NCI-H1092 treated with DMSO at 0.1 percent for 48 hours (cell line): ENCODE data around the gene KLHL2.
"Not testable (repeated sequence)": the region's sequence is repeated elsewhere in the genome, so short reads cannot be mapped to it uniquely, and the experiment has no call there.

Source experiments
- DNase-seq: peaks from one replicate; lab custom pipeline; 2025; lab: John Stamatoyannopoulos, UW

KLHL2 gene

DNA sequence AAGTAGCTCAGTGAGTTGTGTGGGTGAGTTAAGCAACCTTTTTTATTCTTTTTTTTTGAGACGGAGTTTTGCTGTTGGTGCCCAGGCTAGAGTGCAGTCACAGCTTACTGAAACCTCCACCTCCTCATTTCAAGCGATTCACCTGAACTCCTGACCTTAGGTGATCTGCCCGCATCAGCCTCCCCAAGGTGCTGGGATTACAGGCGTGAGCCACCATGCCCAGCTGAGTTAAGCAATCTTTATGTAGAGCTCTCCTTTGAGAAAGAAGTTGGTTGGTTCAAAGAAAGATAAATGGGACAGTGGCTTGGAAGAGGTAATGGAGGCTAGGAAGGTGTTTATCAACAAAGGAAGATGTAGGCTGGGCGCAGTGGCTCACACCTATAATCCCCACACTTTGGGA, 123.3 kb downstream of the KLHL2 start:
- no peak for DNase-seq

DNA sequence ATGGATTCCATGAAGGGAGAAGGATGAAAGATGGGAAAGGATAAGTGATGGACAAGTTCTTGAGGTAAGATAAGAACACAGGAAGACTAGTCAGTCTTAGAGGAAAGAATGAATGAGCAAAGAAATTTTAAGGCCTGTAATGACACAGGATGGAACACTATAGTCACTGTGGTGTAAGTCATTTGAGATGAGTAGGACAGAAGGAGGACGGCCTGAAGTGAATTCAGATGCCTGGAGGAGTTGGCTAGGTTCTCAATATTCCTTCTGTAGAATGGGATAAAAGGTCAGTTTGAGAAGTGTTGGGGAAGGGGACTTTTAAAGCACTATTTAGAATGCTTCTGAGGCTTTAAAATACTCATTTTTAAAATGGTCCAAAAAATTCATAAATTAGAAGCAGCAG, 124.0 kb downstream of the KLHL2 start:
- no peak for DNase-seq

DNA sequence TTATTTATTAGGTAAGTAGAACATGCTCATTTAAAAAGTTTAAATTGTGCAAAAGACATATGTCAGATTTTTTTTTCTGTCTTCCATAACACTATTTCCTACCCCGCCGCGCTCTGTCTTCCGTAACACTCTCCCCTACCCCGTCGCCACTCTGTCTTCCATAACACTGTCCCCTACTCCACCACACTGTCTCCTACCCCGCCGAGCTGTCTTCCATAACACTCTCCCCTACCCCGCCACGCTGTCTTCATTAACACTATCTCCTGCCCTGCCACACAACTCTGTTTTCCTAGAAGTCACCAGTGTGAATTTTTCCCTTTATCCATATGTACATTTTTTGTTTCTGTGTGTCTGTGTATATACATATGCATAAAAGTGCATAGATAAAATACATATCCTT, 124.5 kb downstream of the KLHL2 start:
- DNase-seq = no peak

DNA sequence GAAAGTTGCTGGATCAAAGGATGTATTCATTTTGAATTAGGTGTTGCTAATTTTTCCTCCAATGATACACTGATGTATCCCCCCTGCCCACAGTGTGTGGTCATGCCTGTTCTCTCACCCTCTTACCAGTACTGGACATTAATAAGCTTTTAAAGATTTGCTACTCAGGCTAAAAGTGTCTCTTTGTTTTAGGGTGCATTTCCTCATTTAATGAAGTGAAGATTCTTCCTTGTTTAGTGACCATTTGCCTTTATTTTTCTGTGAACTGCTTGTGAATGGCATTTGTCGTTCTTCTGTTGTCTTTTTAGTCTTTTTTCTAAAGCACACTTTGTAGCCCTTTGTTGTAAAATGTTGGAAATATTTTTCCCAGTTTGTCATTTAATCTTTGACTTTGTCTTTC, 125.1 kb downstream of the KLHL2 start:
- no peak for DNase-seq

DNA sequence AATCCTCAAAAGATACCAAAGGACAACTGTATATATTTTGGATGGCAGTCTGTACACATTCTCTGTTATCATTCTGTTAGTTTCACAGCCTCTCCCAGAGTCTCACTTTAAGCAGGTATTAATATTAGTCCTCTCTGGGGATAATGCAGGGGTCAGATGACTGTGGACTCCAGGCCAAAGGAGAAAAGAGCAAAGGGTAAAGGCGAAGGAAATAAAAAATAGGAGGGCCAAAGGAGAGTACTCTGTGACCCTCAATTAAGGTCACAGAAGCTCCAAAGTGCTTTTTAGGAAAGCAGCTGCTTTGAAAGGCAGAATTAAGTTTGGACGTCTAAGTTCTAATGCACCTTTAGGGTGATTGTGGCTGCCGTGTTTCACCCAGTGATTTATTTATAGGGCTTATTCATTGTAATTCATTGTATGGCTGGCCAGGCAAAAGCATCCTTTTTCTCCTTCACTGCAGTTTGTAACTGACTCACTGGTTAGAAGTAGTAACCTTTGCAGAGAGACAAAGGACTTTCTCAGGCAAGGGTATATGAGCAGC, 127.9 kb downstream of the KLHL2 start:
- no peak for DNase-seq

DNA sequence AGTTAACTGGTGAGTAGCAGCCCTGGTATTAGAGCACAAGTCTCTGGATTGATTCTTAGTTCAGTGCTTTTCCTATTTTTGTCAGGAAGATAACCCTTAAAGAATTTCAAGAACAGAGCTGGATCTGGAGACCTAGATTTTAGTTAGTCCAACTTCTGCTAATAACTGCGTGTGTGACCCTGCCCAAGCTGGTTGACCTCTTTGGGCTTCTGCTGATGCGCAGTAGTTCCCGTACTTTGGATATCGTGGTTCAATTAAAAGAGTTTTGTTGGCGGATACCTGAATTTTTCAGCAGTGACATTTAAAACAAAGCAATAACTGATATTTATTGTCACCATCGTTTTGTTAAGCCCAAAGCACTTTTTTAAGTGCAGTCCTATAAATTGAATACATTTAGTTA, 129.4 kb downstream of the KLHL2 start:
- DNase-seq = no peak

DNA sequence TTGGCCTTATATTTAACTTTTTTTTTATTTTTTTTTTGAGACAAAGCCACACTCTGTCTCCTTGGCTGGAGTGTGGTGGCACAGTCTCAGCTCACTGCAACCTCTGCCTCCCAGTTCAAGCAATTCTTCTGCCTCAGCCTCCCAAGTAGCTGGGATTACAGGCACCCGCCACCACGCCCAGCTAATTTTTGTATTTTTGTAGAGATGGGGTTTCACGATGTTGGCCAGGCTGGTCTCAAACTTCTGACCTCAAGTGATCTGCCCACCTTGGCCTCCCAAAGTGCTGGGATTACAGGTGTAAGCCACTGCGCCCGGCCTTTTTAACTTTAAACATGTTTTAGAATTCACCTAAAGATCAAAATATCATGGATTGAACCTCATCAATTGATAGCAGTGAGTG, 135.0 kb downstream of the KLHL2 start:
- DNase-seq = not testable (repeated sequence)

DNA sequence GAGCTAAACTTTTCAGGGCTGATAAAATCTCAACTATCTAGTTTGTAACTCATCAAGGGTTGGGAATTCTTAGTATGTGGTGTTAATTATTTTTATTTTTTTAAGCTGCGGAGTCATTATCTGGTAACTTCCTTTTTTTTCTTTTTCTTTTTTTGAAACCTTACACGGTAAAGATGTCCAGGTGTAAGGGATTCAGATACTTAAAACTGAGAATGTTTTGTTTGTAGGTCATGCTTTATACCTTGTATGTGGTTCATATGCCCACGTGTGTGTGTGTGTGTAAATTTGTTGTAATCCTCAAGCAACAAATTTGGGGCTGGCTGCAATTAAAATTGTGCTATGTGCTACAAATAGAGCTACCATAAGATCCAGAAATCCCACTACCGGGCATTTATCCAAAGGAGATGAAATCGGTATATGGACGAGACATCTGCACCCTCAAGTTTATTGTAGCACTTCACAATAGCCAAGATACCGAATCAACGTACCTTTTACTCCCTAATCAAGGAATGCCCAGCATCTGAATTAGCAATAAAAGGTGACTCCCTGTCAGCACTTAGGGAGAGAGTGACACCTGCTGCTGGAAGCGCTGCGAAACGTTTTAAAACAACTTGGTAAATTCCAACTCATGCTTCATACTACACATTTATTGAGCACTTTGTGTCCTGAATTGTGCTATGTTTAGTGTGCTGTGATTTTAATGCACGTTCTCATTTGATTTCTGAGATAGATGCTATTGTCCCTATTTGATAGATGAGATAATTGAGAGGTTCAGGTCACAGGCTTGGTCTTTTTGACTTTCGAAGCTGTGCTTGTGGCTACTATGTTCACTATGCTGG, 136.2 kb downstream of the KLHL2 start:
- peak; percentile 13 for DNase-seq

DNA sequence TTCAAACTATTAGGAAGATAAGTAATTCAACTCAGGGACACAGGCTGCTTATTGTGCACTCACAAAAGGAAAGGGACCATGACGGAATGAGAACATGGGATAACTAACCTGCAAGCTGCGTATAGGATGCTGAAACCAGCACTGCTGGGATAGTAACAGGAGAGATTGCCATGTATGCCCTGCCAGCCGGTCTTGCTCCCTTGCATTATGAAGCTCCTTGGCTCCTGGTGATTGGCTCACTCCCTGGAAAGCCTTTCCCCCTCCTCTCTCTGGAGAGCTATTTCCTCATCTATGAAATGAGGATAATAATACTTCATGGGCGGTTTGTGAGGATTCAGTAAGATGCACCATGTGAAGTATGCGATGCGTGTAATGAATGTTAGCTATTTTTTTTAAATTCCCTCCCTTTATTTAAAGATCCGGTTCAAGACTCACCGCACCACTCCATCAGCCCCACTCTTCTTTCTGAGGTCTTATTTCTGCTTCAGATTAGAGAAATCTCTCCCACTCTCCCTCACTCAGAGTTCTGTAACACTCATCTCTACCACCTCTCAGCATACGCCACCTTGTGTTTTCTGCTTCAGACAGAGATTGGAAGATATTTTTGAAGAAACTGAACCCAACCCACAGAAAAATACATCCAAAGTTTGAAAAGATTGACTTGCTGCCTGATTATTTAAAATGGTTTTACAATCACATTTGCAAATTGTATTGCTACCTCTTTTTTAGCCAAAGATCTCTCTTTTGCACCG, 138.5 kb downstream of the KLHL2 start:
- DNase-seq = no peak

DNA sequence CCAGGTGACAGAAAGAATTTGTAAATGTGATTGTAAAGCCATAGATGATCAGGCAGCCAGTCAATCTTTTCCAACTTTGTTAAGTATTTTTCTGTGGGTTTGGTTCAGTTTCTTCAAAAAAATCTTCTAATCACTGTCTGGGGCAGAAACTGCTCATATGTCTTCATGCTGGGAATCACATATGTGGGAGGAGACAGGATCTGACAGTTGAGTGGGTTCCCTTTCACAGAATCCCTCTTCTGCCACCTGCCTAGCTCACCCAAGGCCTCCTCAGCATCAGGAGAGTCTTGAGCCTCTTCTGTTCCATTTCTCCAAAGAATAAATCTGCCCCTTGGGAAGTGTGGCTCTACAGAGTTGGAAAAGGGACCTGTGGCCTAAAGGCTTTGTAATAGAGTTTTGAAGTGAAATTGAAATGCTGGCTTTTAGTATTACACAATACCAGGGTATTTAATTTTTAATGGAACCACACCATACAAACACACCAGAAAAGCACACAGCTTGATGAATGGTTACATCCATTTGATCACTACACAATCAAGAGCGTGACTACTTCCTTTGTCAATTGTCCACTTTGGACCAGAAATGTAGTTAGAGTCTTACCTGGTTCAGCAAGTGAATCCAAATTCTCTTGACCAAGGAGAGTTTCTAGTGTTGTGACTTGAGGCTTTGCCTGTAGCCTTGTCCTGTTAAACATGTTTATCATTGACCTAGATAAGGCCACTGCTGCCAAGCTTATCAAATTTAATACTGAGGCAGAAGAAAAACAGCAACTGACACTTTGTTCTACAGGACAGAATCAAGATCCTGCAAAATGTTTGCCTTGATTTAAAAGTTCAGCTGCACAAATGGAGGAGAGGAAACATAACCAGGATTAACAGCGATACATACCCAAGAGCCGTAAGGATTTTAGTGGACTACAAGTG, 140.5 kb downstream of the KLHL2 start:
- DNase-seq = no peak

DNA sequence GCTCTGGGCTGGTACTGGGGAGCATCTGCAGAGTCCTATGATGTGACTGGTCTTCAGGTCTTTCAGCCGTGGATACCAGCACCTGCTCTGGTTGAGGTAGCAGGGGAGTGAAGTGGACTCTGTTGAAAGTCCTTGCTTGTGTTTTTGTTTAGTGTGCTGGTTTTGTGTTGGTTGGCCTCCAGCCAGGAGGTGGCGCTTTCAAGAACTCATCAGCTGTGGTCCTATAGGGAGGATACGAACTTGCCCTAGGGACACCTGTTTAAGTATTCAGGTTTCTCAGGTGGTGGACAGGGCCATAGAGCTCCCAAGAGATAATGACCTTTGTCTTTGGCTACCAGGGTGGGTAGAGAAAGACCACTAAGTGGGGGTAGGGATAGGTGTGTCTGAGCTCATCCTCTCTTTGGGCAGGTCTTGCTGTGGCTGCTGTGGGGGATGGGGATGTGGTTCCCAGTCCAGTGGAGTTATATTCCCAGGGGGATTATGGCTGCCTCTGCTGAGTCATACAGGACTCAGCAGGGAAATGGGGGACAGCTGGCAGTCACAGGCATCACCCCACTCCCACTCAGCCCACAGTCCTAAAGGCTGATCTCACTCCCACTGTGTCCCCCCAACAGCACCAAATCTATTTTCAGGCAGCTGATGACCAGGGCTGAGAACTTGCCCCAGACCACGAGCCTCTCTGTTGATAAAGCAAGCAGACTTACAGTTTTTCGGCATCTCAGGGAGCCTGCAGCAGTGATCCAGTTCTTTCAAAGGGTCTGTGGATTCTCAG, 144.2 kb downstream of the KLHL2 start:
- DNase-seq = no peak

DNA sequence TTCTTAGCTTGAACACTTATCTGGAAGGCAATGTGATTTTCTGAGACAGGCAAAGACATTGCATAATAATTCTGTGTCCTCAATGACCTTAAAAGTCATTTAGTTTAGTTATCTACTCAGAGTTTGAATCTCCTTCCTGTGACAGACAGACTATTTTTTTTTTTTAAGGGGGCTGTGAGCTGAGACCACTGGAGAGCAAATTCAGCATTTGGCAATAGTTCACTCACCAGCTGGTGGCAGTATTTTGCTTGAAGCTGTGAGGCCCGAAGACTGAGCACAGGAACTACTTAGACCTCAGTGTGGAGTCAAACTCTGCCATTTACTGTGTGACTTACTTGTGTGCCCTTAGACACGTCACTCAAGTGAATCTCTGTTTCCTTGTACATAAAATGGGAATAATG, 148.5 kb downstream of the KLHL2 start:
- DNase-seq = peak; percentile 70

DNA sequence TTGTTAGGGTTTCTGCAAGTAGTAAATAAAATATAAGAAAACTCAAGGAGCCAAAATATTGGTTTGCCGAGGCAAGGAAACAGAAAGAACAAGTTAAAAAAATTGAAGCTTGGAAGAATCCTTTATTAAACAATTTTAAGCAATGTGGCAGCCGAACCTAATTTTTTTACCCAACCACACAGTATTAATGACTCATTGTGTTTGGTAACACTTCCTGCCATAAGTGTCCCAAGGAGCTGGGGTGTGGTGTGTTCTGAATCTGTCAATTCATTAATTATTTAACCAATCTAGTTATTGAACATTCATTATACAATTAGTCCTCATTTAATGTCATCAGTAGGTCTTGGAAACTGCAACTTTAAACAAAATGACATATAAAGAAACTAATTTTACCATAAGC, 152.1 kb downstream of the KLHL2 start:
- DNase-seq = no peak

DNA sequence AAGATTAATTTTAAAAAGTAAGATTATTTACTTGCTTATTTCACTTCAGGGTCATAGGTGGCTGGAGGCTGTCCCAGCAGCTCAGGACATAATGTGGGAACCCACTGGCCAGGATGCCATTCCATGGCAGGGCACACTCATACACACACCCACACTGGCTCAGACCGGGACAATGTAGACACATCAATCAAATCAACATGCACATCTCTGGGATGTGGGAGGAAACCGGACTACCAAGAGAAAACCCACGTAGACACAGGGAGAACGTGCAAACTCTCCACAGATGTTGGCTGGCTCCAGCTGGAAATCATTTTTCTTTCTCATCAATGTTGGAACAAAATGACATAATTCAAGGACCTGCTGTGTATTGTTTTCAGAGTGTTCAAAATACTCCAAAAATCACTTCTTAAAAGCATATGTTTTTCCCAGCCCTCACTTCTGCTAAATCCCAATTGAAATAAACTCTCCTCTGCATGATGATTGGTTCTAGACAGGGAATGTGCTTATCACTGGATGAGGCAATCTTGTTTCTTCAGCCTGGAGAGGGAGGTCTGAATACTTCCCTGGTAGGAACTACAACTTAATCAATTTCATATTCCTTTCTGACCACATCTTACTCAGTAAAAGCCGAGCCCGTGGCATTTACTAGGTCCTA, 152.8 kb downstream of the KLHL2 start:
- no peak for DNase-seq

DNA sequence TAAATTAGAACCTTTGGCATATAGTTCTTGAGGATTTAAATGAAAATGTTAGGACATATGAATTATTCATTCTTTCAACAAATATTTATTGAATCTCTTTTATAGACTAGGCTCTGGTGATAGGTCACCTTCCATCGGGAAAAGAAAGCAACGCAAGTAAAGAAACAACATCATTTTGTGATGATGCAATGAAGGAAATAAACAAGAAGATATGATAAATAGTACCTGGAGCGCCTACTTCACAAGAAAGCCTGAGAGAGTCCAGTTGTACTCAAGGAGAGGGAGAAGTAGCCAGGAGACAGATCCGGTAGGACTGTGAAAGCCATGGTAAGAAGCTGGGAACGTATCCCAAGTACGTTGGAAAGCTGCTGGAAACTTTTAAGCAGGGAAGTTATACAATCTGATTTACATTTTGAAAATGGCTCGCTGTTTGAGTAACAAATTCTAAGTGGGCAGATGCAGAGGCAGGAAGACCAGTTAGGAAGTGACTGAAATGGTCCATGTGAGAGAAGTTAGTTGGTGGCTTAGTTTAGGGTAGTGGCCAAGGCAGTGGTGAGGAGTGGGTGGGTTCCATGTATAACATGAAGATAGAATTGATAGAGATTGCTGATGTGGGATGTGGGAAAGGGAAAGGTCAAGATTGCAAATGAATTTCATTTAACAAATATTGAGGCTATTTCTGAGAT, 153.8 kb downstream of the KLHL2 start:
- DNase-seq = no peak

DNA sequence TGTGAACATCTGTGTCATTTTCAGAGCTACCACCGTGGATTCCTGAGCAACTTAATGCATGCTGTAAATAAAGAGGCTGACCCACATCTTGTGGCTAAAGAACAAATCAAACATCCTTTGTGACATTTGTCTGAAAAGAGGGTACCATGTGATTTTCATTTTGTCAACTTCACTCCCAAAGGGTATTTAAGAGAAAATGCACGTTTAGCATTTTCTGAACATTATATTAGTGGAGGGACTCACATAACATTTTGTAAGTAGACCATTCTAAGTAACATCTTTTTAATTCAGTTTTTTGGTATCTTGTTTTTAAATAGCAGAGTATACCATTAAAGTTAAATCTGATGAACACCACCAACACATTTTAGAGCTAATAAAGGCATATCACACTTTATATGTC, 154.4 kb downstream of the KLHL2 start:
- DNase-seq = no peak

DNA sequence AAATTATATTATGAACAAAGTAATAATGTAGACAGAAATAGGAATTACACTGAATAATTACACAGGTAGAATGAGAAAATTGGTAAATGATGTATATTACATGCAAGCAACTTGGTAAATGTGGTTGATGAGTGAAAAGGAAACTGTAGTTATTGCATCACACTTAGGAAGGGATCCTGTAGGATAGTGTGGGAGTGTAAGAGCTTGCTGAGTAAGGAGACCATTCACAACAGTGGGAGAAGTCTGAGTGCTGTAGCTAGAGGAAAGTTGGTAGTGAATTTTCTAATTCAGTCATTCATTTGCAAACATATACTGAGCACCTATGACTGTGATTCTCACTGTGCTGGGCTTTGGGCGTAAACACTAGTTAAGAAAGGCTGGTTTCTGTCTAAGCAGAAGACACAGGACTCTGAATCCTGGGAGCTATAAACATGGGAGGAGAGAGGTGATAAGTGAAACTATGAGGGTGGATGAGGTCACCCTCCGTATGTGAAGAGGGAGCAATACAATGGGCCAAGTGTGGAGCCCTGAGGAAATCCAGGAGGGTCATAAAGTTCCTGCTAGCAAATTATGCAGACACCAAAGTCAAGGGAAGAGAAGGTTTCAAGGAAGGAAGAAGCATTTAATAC, 157.2 kb downstream of the KLHL2 start:
- no peak for DNase-seq

DNA sequence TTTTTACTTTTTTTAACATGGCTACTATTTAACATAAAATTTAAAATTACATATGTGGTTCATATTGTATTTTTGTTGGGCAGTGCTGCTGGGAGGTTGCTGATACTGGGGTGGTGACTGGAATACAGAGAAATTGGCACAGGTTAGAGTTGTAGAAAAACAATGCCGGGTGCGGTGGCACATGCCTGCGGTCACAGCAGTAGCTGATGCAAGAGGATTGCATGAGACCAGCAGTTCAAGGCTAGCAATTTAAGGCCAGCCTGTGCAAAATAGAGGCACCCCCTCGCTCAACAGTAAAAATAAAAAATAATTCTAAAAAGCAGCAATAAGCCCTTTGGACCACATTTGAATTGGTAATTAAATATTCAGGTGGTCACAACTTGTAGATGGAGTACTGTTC, 159.7 kb downstream of the KLHL2 start:
- DNase-seq = no peak

DNA sequence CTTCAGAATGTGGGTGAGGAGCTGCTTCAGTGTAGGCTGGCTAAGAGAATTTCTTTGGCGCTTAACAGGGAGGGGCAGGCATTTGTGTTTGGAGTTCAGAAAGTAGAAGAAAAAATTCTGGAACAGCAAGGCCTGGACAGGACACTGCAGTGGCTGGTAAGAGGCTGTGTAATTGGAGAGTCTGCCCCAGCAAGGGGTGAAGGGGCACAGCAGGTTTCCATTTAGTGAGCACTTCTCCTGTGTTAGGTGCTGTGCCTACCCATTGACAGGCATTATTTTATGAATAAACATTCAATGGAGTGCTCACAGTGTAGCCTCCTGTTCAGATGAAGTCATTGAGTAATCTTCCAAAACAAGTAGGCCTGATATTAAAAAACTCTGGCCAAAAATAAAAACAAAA, 160.8 kb downstream of the KLHL2 start:
- peak; percentile 6 for DNase-seq

DNA sequence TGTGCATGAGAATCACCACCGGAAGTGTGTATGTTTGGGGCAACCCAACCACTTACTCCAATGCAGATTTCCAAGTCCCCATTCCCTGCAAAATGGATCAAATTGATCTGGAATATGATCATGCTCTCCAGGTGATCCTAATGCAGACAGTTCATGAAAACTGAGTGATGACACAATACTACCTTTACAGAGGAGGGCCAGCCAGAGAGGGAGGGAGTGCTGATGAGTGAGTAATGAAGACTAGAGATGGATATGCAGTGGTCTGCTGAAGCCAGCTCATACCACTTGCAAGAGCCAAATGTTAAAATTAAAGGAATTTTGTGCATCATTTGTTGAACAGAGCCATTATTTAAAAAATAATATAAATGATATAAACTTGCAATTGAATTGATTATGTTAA, 161.2 kb downstream of the KLHL2 start:
- DNase-seq = no peak
